ENCODE measurements around the gene C1QTNF12. TPM values are rescaled to one million over a fixed set of nuclear protein-coding genes. Genes with fewer than 3 reads are reported as not detected.

The C1QTNF12 gene
- total RNA-seq, 1 donor from 2014 or later, result 1.3 TPM

- Histone ChIP-seq H3K36me3 (ENCODE audit: control insufficient read depth, insufficient read depth, low read length) (no peaks in the 10 kb centered on the region), H3K27me3 (ENCODE audit: control insufficient read depth, insufficient read depth, low read length) (no peaks in the 10 kb centered on the region), H3K4me3 (ENCODE audit: low read depth, low read length) (no peak overlapping the region)
- DNase-seq (ENCODE audit: low read depth) (no peak), FAIRE-seq (no peak)
- no peak for TF ChIP-seq CTCF (IDR thresholded peaks at IDR 0.05; ENCODE audit: insufficient read depth, low read length, severe bottlenecking)
These were observed 3.9 kb downstream of the C1QTNF12 start for GRCh38 chr1:1242461-1243265.

- Histone ChIP-seq H3K27me3 (ENCODE audit: control insufficient read depth, insufficient read depth, low read length) (no peaks in the 10 kb centered on the region), H3K4me3 (ENCODE audit: low read depth, low read length) (no peak overlapping the region), H3K36me3 (ENCODE audit: control insufficient read depth, insufficient read depth, low read length) (no peaks in the 10 kb centered on the region)
- TF ChIP-seq CTCF (IDR thresholded peaks at IDR 0.05; ENCODE audit: insufficient read depth, low read length, severe bottlenecking), result no peak
- no peak for DNase-seq (ENCODE audit: low read depth)
- FAIRE-seq, result no peak
These were observed 4.8 kb downstream of the C1QTNF12 start for GRCh38 chr1:1241588-1242219.

- Histone ChIP-seq H3K36me3 (ENCODE audit: control insufficient read depth, insufficient read depth, low read length) (no peaks in the 10 kb centered on the region), H3K27me3 (ENCODE audit: control insufficient read depth, insufficient read depth, low read length) (no peaks in the 10 kb centered on the region), H3K4me3 (ENCODE audit: low read depth, low read length) (no peak overlapping the region)
- FAIRE-seq (no peak), DNase-seq (ENCODE audit: low read depth) (no peak)
- no peak for TF ChIP-seq CTCF (IDR thresholded peaks at IDR 0.05; ENCODE audit: insufficient read depth, low read length, severe bottlenecking)
These were observed 5.5 kb downstream of the C1QTNF12 start for GRCh38 chr1:1240822-1241587.

GRCh38 chr1:1240348-1240732 lies 6.2 kb downstream of the C1QTNF12 start:
- no peak for FAIRE-seq
- DNase-seq (ENCODE audit: low read depth), result no peak

More at GRCh38 chr1:1240348-1240732, 6.2 kb downstream of the C1QTNF12 start:
- TF ChIP-seq CTCF (IDR thresholded peaks at IDR 0.05; ENCODE audit: insufficient read depth, low read length, severe bottlenecking), result no peak
- H3K4me3 ChIP-seq (ENCODE audit: low read depth, low read length), result no peak overlapping the region
- no peaks in the 10 kb centered on the region for H3K36me3 ChIP-seq (ENCODE audit: control insufficient read depth, insufficient read depth, low read length)
- H3K27me3 ChIP-seq (ENCODE audit: control insufficient read depth, insufficient read depth, low read length), result no peaks in the 10 kb centered on the region

Measured in bronchial epithelial cell (primary cell).